Left lung (tissue), 10 donors: ENCODE data around the gene CTNNAL1. TPM values are rescaled to one million over a fixed set of nuclear protein-coding genes. Genes with fewer than 3 reads are reported as not detected.

Source experiments
- ATAC-seq: fragments of 200-7000 bp; cut with Tn5 transposase; one replicate; pipeline ENCODE4 v1.9.1; 2020; ENCODE audit warnings: moderate library complexity
- DNase-seq, 4 donors: peaks; one replicate each; pipeline ENCODE4 v3.0.0-alpha.2; 2013 to 2020
- H3K27ac ChIP-seq, 2 donors: fragments of 200-600 bp; sonication (generic) in 1 of 2; one replicate each; pipeline versions ENCODE4 v1.5.0 to v1.8.0; 2020 to 2021
- H3K27me3 ChIP-seq, 2 donors: fragments of 200-600 bp; sonication (generic) in 1 of 2; one replicate each; pipeline versions ENCODE4 v1.5.0 to v1.8.0; 2020 to 2021
- H3K36me3 ChIP-seq, 2 donors: fragments of 200-600 bp; sonication (generic) in 1 of 2; one replicate each; pipeline versions ENCODE4 v1.5.0 to v1.8.0; 2020 to 2021
- H3K4me1 ChIP-seq, 2 donors: fragments of 200-600 bp; one replicate each; pipeline ENCODE4 v1.8.0; 2021
- H3K4me3 ChIP-seq, 2 donors: fragments of 200-600 bp; sonication (generic) in 1 of 2; one replicate each; pipeline versions ENCODE4 v1.5.0 to v1.8.0; 2020 to 2021; ENCODE audit warnings: mild to moderate bottlenecking in 1 of 2
- H3K9me3 ChIP-seq, 2 donors: fragments of 200-600 bp; sonication (generic) in 1 of 2; one replicate each; pipeline versions ENCODE4 v1.5.0 to v1.8.0; 2020 to 2021
- intact Hi-C, 2 donors: fragments of 100-400 bp; cut with DNase I; formaldehyde crosslinking; loops; one replicate each; pipeline versions ENCODE4 v1.11.2 to v1.14.2; 2022
- polyA plus RNA-seq, 6 donors: library from polyadenylated mRNA; unstranded; fragments of 120-200 nt; gene quantifications; one replicate each; pipeline ENCODE4 v1.2.1, GENCODE V29; 2013; ENCODE audit not compliant: insufficient read length in 6 of 6
- total RNA-seq, 2 donors: library from RNA; stranded (reverse); fragmentation: NEBNext Ultra II Directional; extraction: Animal tissue kit (Norgen Biotek cat#: 25700); gene quantifications; one replicate each; pipeline ENCODE4 v1.2.1, GENCODE V29; 2021
- TF ChIP-seq, protein P1 (sequence below), 2 donors: fragments of 200-600 bp; sonication (generic) in 1 of 2; IDR thresholded peaks; one replicate each; pipeline versions ENCODE4 v1.5.0 to v1.8.0; 2021; ENCODE audit warnings: antibody characterized with exemption in 2 of 2
- donor health status: DM: no; HTN: yes; CAD: no.
- donor health status: DM: no; HTN: no; CAD: no.

CTNNAL1 gene
- total and polyA plus RNA-seq, 8 donors: 47.7 to 102 (median 87.8) TPM

DNA sequence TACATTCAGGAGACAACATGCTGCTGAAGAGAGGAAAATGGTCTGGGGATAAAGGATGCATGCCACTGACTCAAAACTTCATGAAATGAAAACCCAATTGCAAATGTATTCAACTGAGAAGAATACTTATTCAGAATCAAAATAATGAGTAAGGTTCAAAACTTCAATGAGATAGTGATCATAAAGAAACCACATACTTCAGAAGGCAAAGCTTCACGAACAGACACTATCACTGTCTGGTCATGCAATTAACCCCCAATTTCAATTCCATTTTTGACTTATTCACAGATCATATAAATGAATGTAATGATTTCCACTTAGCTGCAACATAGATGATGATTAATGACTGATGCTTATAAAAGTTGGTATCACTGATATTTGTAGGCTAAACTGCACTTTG, 33.0 kb upstream of the CTNNAL1 start:
- no peak for ATAC-seq
- TF ChIP-seq, protein P1, sequence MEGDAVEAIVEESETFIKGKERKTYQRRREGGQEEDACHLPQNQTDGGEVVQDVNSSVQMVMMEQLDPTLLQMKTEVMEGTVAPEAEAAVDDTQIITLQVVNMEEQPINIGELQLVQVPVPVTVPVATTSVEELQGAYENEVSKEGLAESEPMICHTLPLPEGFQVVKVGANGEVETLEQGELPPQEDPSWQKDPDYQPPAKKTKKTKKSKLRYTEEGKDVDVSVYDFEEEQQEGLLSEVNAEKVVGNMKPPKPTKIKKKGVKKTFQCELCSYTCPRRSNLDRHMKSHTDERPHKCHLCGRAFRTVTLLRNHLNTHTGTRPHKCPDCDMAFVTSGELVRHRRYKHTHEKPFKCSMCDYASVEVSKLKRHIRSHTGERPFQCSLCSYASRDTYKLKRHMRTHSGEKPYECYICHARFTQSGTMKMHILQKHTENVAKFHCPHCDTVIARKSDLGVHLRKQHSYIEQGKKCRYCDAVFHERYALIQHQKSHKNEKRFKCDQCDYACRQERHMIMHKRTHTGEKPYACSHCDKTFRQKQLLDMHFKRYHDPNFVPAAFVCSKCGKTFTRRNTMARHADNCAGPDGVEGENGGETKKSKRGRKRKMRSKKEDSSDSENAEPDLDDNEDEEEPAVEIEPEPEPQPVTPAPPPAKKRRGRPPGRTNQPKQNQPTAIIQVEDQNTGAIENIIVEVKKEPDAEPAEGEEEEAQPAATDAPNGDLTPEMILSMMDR (IDR thresholded peaks at IDR 0.05): no peak
- Histone ChIP-seq H3K36me3 (peaks cover 7 to 81% of the 10 kb centered on the region in 2 donors), H3K27ac (no peak overlapping the region), H3K4me3 (no peak overlapping the region), H3K9me3 (no peaks in the 10 kb centered on the region), H3K4me1 (no peaks in the 10 kb centered on the region), H3K27me3 (no peaks in the 10 kb centered on the region)
- intact Hi-C loops: no loop called here
- DNase-seq: no peak

GRCh38 chr9:109043578-109043977, 30.3 kb upstream of the CTNNAL1 start:
- intact Hi-C loops: no loop called here
- DNase-seq (no peak), ATAC-seq (no peak)
- Histone ChIP-seq H3K27me3 (no peaks in the 10 kb centered on the region), H3K4me3 (no peak overlapping the region), H3K36me3 (peaks cover 0 to 59% of the 10 kb centered on the region in 2 donors), H3K9me3 (no peaks in the 10 kb centered on the region), H3K4me1 (no peaks in the 10 kb centered on the region), H3K27ac (no peak overlapping the region)
- TF ChIP-seq, protein P1 (IDR thresholded peaks at IDR 0.05): no peak

DNA sequence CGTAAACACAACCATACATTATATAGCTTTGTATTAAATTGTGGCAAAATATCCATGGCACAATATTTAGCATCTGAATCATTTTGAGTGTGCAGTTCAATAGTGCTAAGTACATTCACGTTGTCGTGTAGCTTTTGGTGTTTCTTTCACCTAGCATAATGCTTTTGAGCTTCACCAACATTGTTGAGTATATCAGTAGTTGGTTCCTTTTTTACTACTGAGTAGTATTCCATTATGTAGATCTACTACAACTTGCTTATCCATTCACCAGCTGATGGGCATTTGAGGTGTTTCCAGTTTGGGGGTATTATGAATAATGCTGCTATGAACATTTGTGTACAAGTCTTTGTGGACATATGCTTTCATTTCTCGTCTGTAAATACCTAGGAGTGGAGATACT, 27.3 kb upstream of the CTNNAL1 start:
- Histone ChIP-seq H3K36me3 (peaks cover 0 to 47% of the 10 kb centered on the region in 2 donors), H3K27me3 (no peaks in the 10 kb centered on the region), H3K9me3 (no peaks in the 10 kb centered on the region), H3K4me3 (no peak overlapping the region), H3K27ac (no peak overlapping the region), H3K4me1 (peaks cover 9 to 16% of the 10 kb centered on the region in 2 donors)
- ATAC-seq (no peak), DNase-seq (no peak)
- intact Hi-C loops: no loop called here
- TF ChIP-seq, protein P1 (IDR thresholded peaks at IDR 0.05): no peak

GRCh38 chr9:109039539-109039938, 26.2 kb upstream of the CTNNAL1 start:
- Histone ChIP-seq H3K9me3 (no peaks in the 10 kb centered on the region), H3K4me1 (peaks cover 9 to 16% of the 10 kb centered on the region in 2 donors), H3K27me3 (no peaks in the 10 kb centered on the region), H3K4me3 (no peak overlapping the region), H3K36me3 (peaks cover 0 to 44% of the 10 kb centered on the region in 2 donors), H3K27ac (no peak overlapping the region)
- ATAC-seq (no peak), DNase-seq (no peak)
- TF ChIP-seq, protein P1 (IDR thresholded peaks at IDR 0.05): no peak
- intact Hi-C loops: no loop called here

- DNase-seq: peak in 1 of 4 donors; percentile 28
- peaks cover 9 to 16% of the 10 kb centered on the region in 2 donors for H3K4me1 ChIP-seq
- H3K36me3 ChIP-seq: peaks cover 0 to 48% of the 10 kb centered on the region in 2 donors
- intact Hi-C loops: no loop called here
- TF ChIP-seq, protein P1 (IDR thresholded peaks at IDR 0.05): no peak
- no peaks in the 10 kb centered on the region for H3K27me3 ChIP-seq
- no peak overlapping the region for H3K4me3 ChIP-seq
- no peak for ATAC-seq
- no peak overlapping the region for H3K27ac ChIP-seq
- no peaks in the 10 kb centered on the region for H3K9me3 ChIP-seq
Observed at GRCh38 chr9:109037946-109038715, 24.8 kb upstream of the CTNNAL1 start.
